Heart left ventricle (tissue), 13 donors: ENCODE results near the gene HIBCH.

ENCODE experiments used
- CTCF ChIP-seq, 12 donors: fragments of 200-600 bp; sonication (generic) in 4 of 12; IDR thresholded peaks; one replicate each; pipeline versions ENCODE4 v1.5.0 to v1.8.0; 2018 to 2022; ENCODE audit warnings: antibody characterized with exemption in 12 of 12, mild to moderate bottlenecking in 5 of 12
- POLR2A ChIP-seq, 2 donors: fragments of 450-650 bp; IDR thresholded peaks; one replicate each; pipeline ENCODE4 v1.6.1; 2017; ENCODE audit warnings: antibody characterized with exemption in 2 of 2, mild to moderate bottlenecking in 2 of 2, moderate library complexity in 2 of 2
- donor health status: ischemic (EF 13 %, LVEDD 7.1; RV severe dilation, severe dysfunction).
- donor health status: DM: no; HTN: yes; CAD: no.
- donor health status: DM: no; HTN: no; CAD: no.
- donor health status: ischemic (EF 25% LVEDD 6.9; RV normal size, moderate dysfunction).
- donor health status: ischemic (EF 25% LVEDD 5.7; RV mildly dilated, moderate dysfunction).
- donor health status: ischemic (EF 35%, LVEDD 5.7; RV mildly dilated, moderate dysfunction).
- donor health status: nonischemic (EF 11% LVEDD 7.7; RV severe dilation, severe dysfunction).
- donor health status: DM: yes; HTN: yes; CAD: no.
- donor health status: PGD.
- donor health status: ischemic (EF 29% LVEDD 5.4; RV normal size, mild dysfunction).
- donor health status: nonischemic (EF 23%, LVEDD 6.1; RV moderate dilation, normal function).

GRCh38 chr2:190315273-190315672 is 4.4 kb downstream of the HIBCH start:
- TF ChIP-seq CTCF (IDR thresholded peaks at IDR 0.05) (no peak), POLR2A (IDR thresholded peaks at IDR 0.05) (no peak)
